Keratinocyte (primary cell): ENCODE measurements around the gene SH3RF2. TPM values are rescaled to one million over a fixed set of nuclear protein-coding genes. Genes with fewer than 3 reads are reported as not detected.

ENCODE experiments used
- DNase-seq: peaks from one replicate; pipeline ENCODE4 v3.0.0-alpha.2; 2011; ENCODE audit warnings: low read depth, missing footprints, low spot score
- FAIRE-seq: peaks from 2 replicates; lab custom pipeline; 2011; peaks lifted over from hg19 to GRCh38; lab: Jason Lieb, UNC
- H2AFZ ChIP-seq: 2 replicates; pipeline ENCODE4 v1.6.0; 2012; ENCODE audit warnings: low read length, control low read depth, inconsistent platforms; ENCODE audit not compliant: control insufficient read depth
- H3K27ac ChIP-seq: 2 replicates; pipeline ENCODE4 v1.5.1; 2011; ENCODE audit warnings: low read length; ENCODE audit not compliant: control insufficient read depth, insufficient read depth
- H3K27me3 ChIP-seq: 3 replicates; pipeline ENCODE4 v1.6.0; 2011; ENCODE audit warnings: low read length; ENCODE audit not compliant: control insufficient read depth, insufficient read depth; ENCODE audit errors: extremely low read depth
- H3K36me3 ChIP-seq, 2 experiments: 2 replicates in 1 of 2; 3 replicates in 1 of 2; pipeline ENCODE4 v1.5.1; 2011; ENCODE audit warnings: low read length in 2 of 2, mild to moderate bottlenecking in 1 of 2; ENCODE audit not compliant: control insufficient read depth in 2 of 2, insufficient read depth in 2 of 2; ENCODE audit errors: extremely low read depth in 1 of 2
- H3K4me1 ChIP-seq: 3 replicates; pipeline ENCODE4 v1.5.1; 2011; ENCODE audit warnings: low read length; ENCODE audit not compliant: control insufficient read depth, insufficient read depth; ENCODE audit errors: extremely low read depth
- H3K4me2 ChIP-seq: 3 replicates; pipeline ENCODE4 v1.6.0; 2011; ENCODE audit warnings: low read depth, low read length; ENCODE audit not compliant: control insufficient read depth, insufficient read depth; ENCODE audit errors: extremely low read depth
- H3K4me3 ChIP-seq, 3 experiments: fragments of 200-600 bp in 1 of 3; sonication (generic) in 1 of 3; 2 replicates in 2 of 3; 3 replicates in 1 of 3; pipeline ENCODE4 v1.5.1; 2011 to 2016; ENCODE audit warnings: low read length in 3 of 3, mild to moderate bottlenecking in 3 of 3, control low read depth in 2 of 3, inconsistent platforms in 1 of 3, low read depth in 1 of 3, mixed read lengths in 1 of 3, mixed run types in 1 of 3, moderate library complexity in 1 of 3; ENCODE audit not compliant: control insufficient read depth in 2 of 3, insufficient read depth in 2 of 3; ENCODE audit errors: extremely low read depth in 1 of 3
- H3K79me2 ChIP-seq: 2 replicates; pipeline ENCODE4 v1.6.0; 2012; ENCODE audit warnings: low read length; ENCODE audit not compliant: control insufficient read depth, insufficient read depth
- H3K9ac ChIP-seq: 3 replicates; pipeline ENCODE4 v1.6.0; 2011; ENCODE audit warnings: low read length; ENCODE audit not compliant: control insufficient read depth, insufficient read depth; ENCODE audit errors: extremely low read depth
- H3K9me1 ChIP-seq: 3 replicates; pipeline ENCODE4 v1.6.0; 2011; ENCODE audit warnings: low read length; ENCODE audit not compliant: control insufficient read depth, insufficient read depth; ENCODE audit errors: extremely low read depth
- H3K9me3 ChIP-seq: 2 replicates; pipeline ENCODE4 v1.5.1; 2012; ENCODE audit warnings: low read depth, low read length; ENCODE audit not compliant: control insufficient read depth
- H4K20me1 ChIP-seq: 3 replicates; pipeline ENCODE4 v1.6.0; 2011; ENCODE audit warnings: low read length; ENCODE audit not compliant: control insufficient read depth, insufficient read depth; ENCODE audit errors: extremely low read depth
- EZH2 ChIP-seq: IDR thresholded peaks from one replicate; pipeline ENCODE4 v1.6.1; 2012; ENCODE audit warnings: inconsistent platforms, mild to moderate bottlenecking, low read length, moderate library complexity
- dilution Hi-C: fragments of 300-500 bp; cut with MboI; formaldehyde crosslinking; loops from one replicate; pipeline ENCODE4 v1.7.0; 2020; ENCODE audit warnings: low sequenced_read_pairs; ENCODE audit not compliant: extremely low pct_ligation_motif_present
- polyA plus RNA-seq, 5 experiments: library from polyadenylated mRNA; depleted of rRNA in 3 of 5; stranded (reverse) in 3 of 5; stranded (forward) in 1 of 5; unstranded in 1 of 5; fragments of >200 nt; gene quantifications; 1 replicate in 1 of 5; 2 replicates in 3 of 5; 3 replicates in 1 of 5; pipeline versions ENCODE4 v1.2.1 to v1.2.3, GENCODE V29; 2011 to 2012; ENCODE audit warnings: missing spikeins in 2 of 5, low read depth in 1 of 5, low replicate concordance in 1 of 5
- TF ChIP-seq, protein P1 (sequence below), 3 experiments: IDR thresholded peaks in 1 of 3; conservative IDR thresholded peaks in 1 of 3; optimal IDR thresholded peaks in 1 of 3; 2 replicates in 2 of 3; 3 replicates in 1 of 3; pipeline versions ENCODE3 to v1.5.1; 2011; ENCODE audit warnings: low read length in 3 of 3, mild to moderate bottlenecking in 3 of 3, moderate library complexity in 2 of 3, control low read depth in 1 of 3, inconsistent platforms in 1 of 3; ENCODE audit not compliant: insufficient read depth in 2 of 3; ENCODE audit errors: extremely low read depth in 1 of 3

The SH3RF2 gene
- polyA plus RNA-seq, 1 donor (not counting 4 experiments of a cell fraction or from before 2014, with no cell fraction given), result 43.7 TPM

DNA sequence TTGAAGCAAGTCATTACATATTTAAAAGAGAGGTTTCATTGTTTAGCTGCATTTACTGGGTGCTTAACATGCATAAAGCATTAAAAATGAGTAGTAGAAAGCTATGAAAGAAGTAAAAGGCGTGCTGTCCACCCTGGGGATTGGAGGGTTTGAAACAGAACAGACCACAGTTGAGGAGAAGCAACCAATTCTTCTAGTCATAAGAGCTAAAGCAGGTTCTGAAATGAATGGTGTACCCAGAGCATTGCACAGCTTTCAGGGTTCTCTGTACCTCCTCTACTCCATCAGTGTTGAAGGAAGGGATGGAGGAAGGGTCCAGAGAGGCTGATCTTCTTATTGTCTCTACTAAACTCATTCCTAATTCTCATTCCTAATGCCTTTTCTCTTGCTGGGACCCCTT lies 68.9 kb downstream of the SH3RF2 start:
- Histone ChIP-seq H3K36me3 (peaks cover 25 to 35% of the 10 kb centered on the region in 2 experiments), H3K9ac (no peak overlapping the region), H3K4me3 (no peak overlapping the region), H3K27ac (no peak overlapping the region), H3K27me3 (no peaks in the 10 kb centered on the region), H3K4me1 (no peaks in the 10 kb centered on the region), H3K9me1 (peaks cover 5% of the 10 kb centered on the region), H3K4me2 (no peak overlapping the region), H2AFZ (no peak overlapping the region), H3K9me3 (no peaks in the 10 kb centered on the region), H3K79me2 (peaks cover 28% of the 10 kb centered on the region), H4K20me1 (no peaks in the 10 kb centered on the region)
- dilution Hi-C loops, result no loop called here
- TF ChIP-seq EZH2, result no peak
- TF ChIP-seq, protein P1, sequence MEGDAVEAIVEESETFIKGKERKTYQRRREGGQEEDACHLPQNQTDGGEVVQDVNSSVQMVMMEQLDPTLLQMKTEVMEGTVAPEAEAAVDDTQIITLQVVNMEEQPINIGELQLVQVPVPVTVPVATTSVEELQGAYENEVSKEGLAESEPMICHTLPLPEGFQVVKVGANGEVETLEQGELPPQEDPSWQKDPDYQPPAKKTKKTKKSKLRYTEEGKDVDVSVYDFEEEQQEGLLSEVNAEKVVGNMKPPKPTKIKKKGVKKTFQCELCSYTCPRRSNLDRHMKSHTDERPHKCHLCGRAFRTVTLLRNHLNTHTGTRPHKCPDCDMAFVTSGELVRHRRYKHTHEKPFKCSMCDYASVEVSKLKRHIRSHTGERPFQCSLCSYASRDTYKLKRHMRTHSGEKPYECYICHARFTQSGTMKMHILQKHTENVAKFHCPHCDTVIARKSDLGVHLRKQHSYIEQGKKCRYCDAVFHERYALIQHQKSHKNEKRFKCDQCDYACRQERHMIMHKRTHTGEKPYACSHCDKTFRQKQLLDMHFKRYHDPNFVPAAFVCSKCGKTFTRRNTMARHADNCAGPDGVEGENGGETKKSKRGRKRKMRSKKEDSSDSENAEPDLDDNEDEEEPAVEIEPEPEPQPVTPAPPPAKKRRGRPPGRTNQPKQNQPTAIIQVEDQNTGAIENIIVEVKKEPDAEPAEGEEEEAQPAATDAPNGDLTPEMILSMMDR (optimal IDR thresholded peaks at IDR 0.05 in 1 of 3, IDR thresholded peaks at IDR 0.05 in 1 of 3, conservative IDR thresholded peaks at IDR 0.05 in 1 of 3; ENCODE audit: extremely low read depth in 1 of 3, insufficient read depth in 2 of 3, low read length in 3 of 3), result no peak
- DNase-seq (no peak), FAIRE-seq (no peak)

- Histone ChIP-seq H3K9ac (no peak overlapping the region), H3K9me3 (no peaks in the 10 kb centered on the region), H2AFZ (no peak overlapping the region), H3K9me1 (peaks cover 5% of the 10 kb centered on the region), H3K4me2 (no peak overlapping the region), H3K27me3 (no peaks in the 10 kb centered on the region), H3K79me2 (peaks cover 26% of the 10 kb centered on the region), H4K20me1 (no peaks in the 10 kb centered on the region), H3K4me1 (no peaks in the 10 kb centered on the region), H3K27ac (no peak overlapping the region), H3K36me3 (peaks cover 25 to 35% of the 10 kb centered on the region in 2 experiments), H3K4me3 (no peak overlapping the region)
- TF ChIP-seq, protein P1 (optimal IDR thresholded peaks at IDR 0.05 in 1 of 3, IDR thresholded peaks at IDR 0.05 in 1 of 3, conservative IDR thresholded peaks at IDR 0.05 in 1 of 3; ENCODE audit: extremely low read depth in 1 of 3, insufficient read depth in 2 of 3, low read length in 3 of 3), result no peak
- DNase-seq (no peak), FAIRE-seq (no peak)
- dilution Hi-C loops, result no loop called here
These were observed 69.3 kb downstream of the SH3RF2 start for GRCh38 chr5:146005723-146006122.
